GM12878 (cell line): ENCODE results near the gene MYL3. TPM values are rescaled to one million over a fixed set of nuclear protein-coding genes. Genes with fewer than 3 reads are reported as not detected.

Experiments
- ATAC-seq: fragments of 200-7000 bp; cut with Tn5 transposase; 3 replicates; pipeline ENCODE4 v1.9.1; 2020; ENCODE audit warnings: mild to moderate bottlenecking, moderate library complexity
- BruUV-seq: library from RNA; stranded (reverse); fragments of 400-500 nt; replicated peaks from 2 replicates; lab custom pipeline; 2021; lab: Mats Ljungman, UMichigan
- CTCF ChIA-PET: fragments of 300-600 bp; sonication (Branson Sonifier 250); formaldehyde crosslinking; extraction: SDS; loops from one replicate; lab custom pipeline; 2021; ENCODE audit warnings: inconsistent platforms; lab: Yijun Ruan, JAX
- POLR2A ChIA-PET: fragments of 350-600 bp; formaldehyde crosslinking; extraction: SDS; loops from one replicate; lab custom pipeline; 2021; ENCODE audit warnings: inconsistent platforms; lab: Charles Lee
- RAD21 ChIA-PET: fragments of 300-600 bp; sonication (Branson Sonifier 250); formaldehyde crosslinking; loops from one replicate; lab custom pipeline; 2023; ENCODE audit warnings: antibody characterized with exemption; ENCODE audit not compliant: unreplicated experiment; lab: Charles Lee
- SMC1A ChIA-PET: fragments of 300-600 bp; sonication (Branson Sonifier 250); formaldehyde crosslinking; loops from one replicate; lab custom pipeline; 2023; ENCODE audit not compliant: unreplicated experiment, uncharacterized antibody; lab: Charles Lee
- DNase-seq: peaks from one replicate; pipeline ENCODE4 v3.0.0-alpha.2; 2011; ENCODE audit warnings: low read depth, low spot score
- FAIRE-seq: peaks from 3 replicates; lab custom pipeline; 2011; peaks lifted over from hg19 to GRCh38; lab: Jason Lieb, UNC
- H2AFZ ChIP-seq: 2 replicates; pipeline ENCODE4 v1.6.0; 2011; ENCODE audit warnings: low read depth, low read length, control low read depth; ENCODE audit not compliant: control insufficient read depth
- H3K27ac ChIP-seq: 2 replicates; pipeline ENCODE4 v1.5.1; 2011; ENCODE audit warnings: control low read depth; ENCODE audit not compliant: control insufficient read depth, insufficient read depth
- H3K27me3 ChIP-seq, 2 experiments: replicated peaks in 1 of 2; 2 replicates each; pipeline versions ENCODE4 v1.6.0 to v1.6.1; 2011; ENCODE audit warnings: low read length in 1 of 2; ENCODE audit not compliant: control insufficient read depth in 2 of 2, insufficient read depth in 2 of 2
- H3K36me3 ChIP-seq, 2 experiments: 2 replicates each; pipeline ENCODE4 v1.5.1; 2011; ENCODE audit warnings: low read length in 1 of 2; ENCODE audit not compliant: control insufficient read depth in 2 of 2, insufficient read depth in 2 of 2
- H3K4me1 ChIP-seq: 2 replicates; pipeline ENCODE4 v1.6.1; 2011; ENCODE audit warnings: mild to moderate bottlenecking, low read length, moderate library complexity, mixed read lengths; ENCODE audit not compliant: control insufficient read depth, insufficient read depth
- H3K4me2 ChIP-seq: 2 replicates; pipeline ENCODE4 v1.6.0; 2011; ENCODE audit warnings: control low read depth; ENCODE audit not compliant: control insufficient read depth, insufficient read depth
- H3K4me3 ChIP-seq: fragments of 200-600 bp; sonication (generic); 2 replicates; pipeline ENCODE4 v1.5.1; 2016
- H3K79me2 ChIP-seq: 2 replicates; pipeline ENCODE4 v1.6.0; 2011; ENCODE audit warnings: low read length; ENCODE audit not compliant: control insufficient read depth, insufficient read depth
- H3K9ac ChIP-seq: 2 replicates; pipeline ENCODE4 v1.8.0; 2011; ENCODE audit warnings: low read length, control low read depth, mixed read lengths; ENCODE audit not compliant: control insufficient read depth, insufficient read depth
- H3K9me3 ChIP-seq: replicated peaks from 3 replicates; pipeline ENCODE4 v1.5.1; 2011; ENCODE audit warnings: mild to moderate bottlenecking, low read length; ENCODE audit not compliant: control insufficient read depth, insufficient read depth
- H4K20me1 ChIP-seq: 2 replicates; pipeline ENCODE4 v1.6.0; 2011; ENCODE audit not compliant: control insufficient read depth, insufficient read depth
- BMI1 ChIP-seq: fragments of 450-650 bp; IDR thresholded peaks from 2 replicates; pipeline ENCODE4 v1.6.1; 2016; ENCODE audit warnings: mild to moderate bottlenecking, moderate library complexity, borderline replicate concordance
- CBFB ChIP-seq: IDR thresholded peaks from 2 replicates; pipeline ENCODE4 v1.6.1; 2016; ENCODE audit warnings: antibody characterized with exemption, low read depth
- CBX5 ChIP-seq: sonication (generic); IDR thresholded peaks from 2 replicates; pipeline ENCODE4 v1.6.1; 2016; ENCODE audit warnings: low read depth, moderate library complexity, mild to moderate bottlenecking, inconsistent platforms
- KAT2A ChIP-seq: conservative IDR thresholded peaks from 2 replicates; pipeline ENCODE4 v1.6.1; 2011; ENCODE audit warnings: low read depth, low read length; ENCODE audit not compliant: control insufficient read depth
- NR2C1 ChIP-seq: fragments of 450-650 bp; IDR thresholded peaks from 2 replicates; pipeline ENCODE4 v1.6.1; 2017; ENCODE audit warnings: antibody characterized with exemption, mild to moderate bottlenecking, moderate library complexity
- POLR2AphosphoS5 ChIP-seq: IDR thresholded peaks from 2 replicates; pipeline ENCODE4 v1.6.1; 2011; ENCODE audit warnings: mild to moderate bottlenecking, low read length, inconsistent platforms
- SP1 ChIP-seq: IDR thresholded peaks from one replicate; pipeline ENCODE4 v1.6.1; 2011; ENCODE audit warnings: low read depth, low read length
- STAT1 ChIP-seq: fragments of 450-650 bp; conservative IDR thresholded peaks from 2 replicates; pipeline ENCODE4 v1.6.1; 2014; ENCODE audit warnings: antibody characterized with exemption, mild to moderate bottlenecking
- WRNIP1 ChIP-seq: IDR thresholded peaks from 2 replicates; pipeline ENCODE4 v1.6.1; 2011; ENCODE audit warnings: low read depth, low read length, improper control_type of control experiment, borderline replicate concordance
- YY1 ChIP-seq: IDR thresholded peaks from 2 replicates; pipeline ENCODE4 v1.6.1; 2011; ENCODE audit warnings: low read depth, mild to moderate bottlenecking, low read length
- ZNF207 ChIP-seq: fragments of 450-650 bp; IDR thresholded peaks from 2 replicates; pipeline ENCODE4 v1.6.1; 2014; ENCODE audit warnings: antibody characterized with exemption, mild to moderate bottlenecking, borderline replicate concordance
- WGBS: methylation state at CpG from one replicate; pipeline ENCODE4 v1.1.6; 2016; ENCODE audit warnings: low lambda C conversion rate; ENCODE audit not compliant: insufficient replicate concordance, insufficient coverage; ENCODE audit errors: missing lambda C conversion rate; 5-methylcytosine and 5-hydroxymethylcytosine counted together
- in situ Hi-C: fragments of 300-500 bp; cut with MboI; formaldehyde crosslinking; loops from 9 replicates; pipeline ENCODE4 v1.14.3; 2018; ENCODE audit warnings: mixed read lengths
- intact Hi-C: fragments of 100-400 bp; cut with micrococcal nuclease; formaldehyde crosslinking; loops from one replicate; pipeline ENCODE4 v1.14.2; 2022; ENCODE audit not compliant: unreplicated experiment
- polyA plus RNA-seq, 11 experiments: library from polyadenylated mRNA; depleted of rRNA in 4 of 11; unstranded in 6 of 11; stranded (reverse) in 5 of 11; fragments of >200 nt; fragmentation: Nextera tagmentation in 4 of 11; fragmentation: Illumina TruSeq in 1 of 11; extraction: Ambion mirVana in 4 of 11; extraction: Trizol in 1 of 11; gene quantifications; 1 replicate in 1 of 11; 2 replicates in 10 of 11; pipeline versions ENCODE4 v1.2.1 to v1.2.3, GENCODE V29; 2011 to 2016; ENCODE audit warnings: inconsistent platforms in 2 of 11, missing spikeins in 2 of 11, low read depth in 1 of 11
- total RNA-seq, 4 experiments: library from RNA; depleted of rRNA in 3 of 4; stranded (reverse); fragments of >200 nt in 3 of 4; fragmentation: Illumina TruSeq in 1 of 4; extraction: Trizol in 1 of 4; gene quantifications; 2 replicates each; pipeline versions ENCODE4 v1.2.1 to v1.2.3, GENCODE V29; 2013 to 2021
- TF ChIP-seq, protein P1 (sequence below): fragments of 150-350 bp; IDR thresholded peaks from 2 replicates; pipeline ENCODE4 v1.6.1; 2014; ENCODE audit warnings: mild to moderate bottlenecking, low read depth, low read length
- TF ChIP-seq, protein P2 (sequence below): IDR thresholded peaks from 2 replicates; pipeline ENCODE4 v1.6.1; 2011; ENCODE audit warnings: borderline replicate concordance, low read depth, mild to moderate bottlenecking, moderate library complexity, low read length; ENCODE audit not compliant: insufficient read depth, poor library complexity, severe bottlenecking
- TF ChIP-seq, protein P3 (sequence below): fragments of 450-650 bp; IDR thresholded peaks from 2 replicates; pipeline ENCODE4 v1.6.1; 2016; ENCODE audit warnings: mild to moderate bottlenecking
- TF ChIP-seq, protein P4 (sequence below): fragments of 450-650 bp; IDR thresholded peaks from 2 replicates; pipeline ENCODE4 v1.6.1; 2016; ENCODE audit warnings: mild to moderate bottlenecking, moderate library complexity, borderline replicate concordance

MYL3 gene
- total and polyA plus RNA-seq, 10 of the 15 experiments (the other 5 are each of a cell fraction or from before 2014, with no cell fraction given): 0.40 TPM; not detected in 9

DNA sequence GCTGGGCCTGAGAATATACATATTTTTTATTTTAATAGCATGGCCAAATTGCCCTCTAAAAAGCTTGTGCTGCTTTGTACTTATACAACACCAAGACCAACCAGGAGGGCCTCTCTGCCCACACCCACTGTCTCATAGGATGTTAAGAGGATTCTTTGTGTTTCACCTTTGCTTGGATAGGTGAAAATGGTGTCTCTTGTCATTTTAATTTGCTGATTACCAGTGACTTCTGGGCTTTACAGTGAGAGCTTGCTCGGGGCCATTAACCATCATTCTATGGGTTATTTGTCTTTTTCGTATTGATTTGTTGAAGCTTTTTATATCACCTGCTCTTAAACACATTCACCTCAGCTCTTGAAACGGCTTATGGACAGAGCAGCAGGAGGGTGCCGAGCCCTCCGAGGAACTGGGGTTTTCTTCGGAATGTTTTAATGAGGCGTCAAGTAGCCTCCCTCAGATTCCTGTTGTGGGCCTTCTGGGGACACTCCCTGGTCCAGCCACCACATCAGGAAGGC lies 24.8 kb upstream of the MYL3 start:
- POLR2A ChIA-PET: no interaction called here
- 23% methylated on average over 6 of the region's 7 CpGs for WGBS
- TF ChIP-seq POLR2AphosphoS5: no peak
- TF ChIP-seq KAT2A: no peak
- TF ChIP-seq, protein P1, sequence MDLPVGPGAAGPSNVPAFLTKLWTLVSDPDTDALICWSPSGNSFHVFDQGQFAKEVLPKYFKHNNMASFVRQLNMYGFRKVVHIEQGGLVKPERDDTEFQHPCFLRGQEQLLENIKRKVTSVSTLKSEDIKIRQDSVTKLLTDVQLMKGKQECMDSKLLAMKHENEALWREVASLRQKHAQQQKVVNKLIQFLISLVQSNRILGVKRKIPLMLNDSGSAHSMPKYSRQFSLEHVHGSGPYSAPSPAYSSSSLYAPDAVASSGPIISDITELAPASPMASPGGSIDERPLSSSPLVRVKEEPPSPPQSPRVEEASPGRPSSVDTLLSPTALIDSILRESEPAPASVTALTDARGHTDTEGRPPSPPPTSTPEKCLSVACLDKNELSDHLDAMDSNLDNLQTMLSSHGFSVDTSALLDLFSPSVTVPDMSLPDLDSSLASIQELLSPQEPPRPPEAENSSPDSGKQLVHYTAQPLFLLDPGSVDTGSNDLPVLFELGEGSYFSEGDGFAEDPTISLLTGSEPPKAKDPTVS: no peak
- TF ChIP-seq ZNF207: no peak
- no peak for TF ChIP-seq SP1
- TF ChIP-seq CBX5: no peak
- TF ChIP-seq YY1: no peak
- no peak for TF ChIP-seq CBFB
- no peak for TF ChIP-seq WRNIP1
- no peak for TF ChIP-seq NR2C1
- TF ChIP-seq, protein P2, sequence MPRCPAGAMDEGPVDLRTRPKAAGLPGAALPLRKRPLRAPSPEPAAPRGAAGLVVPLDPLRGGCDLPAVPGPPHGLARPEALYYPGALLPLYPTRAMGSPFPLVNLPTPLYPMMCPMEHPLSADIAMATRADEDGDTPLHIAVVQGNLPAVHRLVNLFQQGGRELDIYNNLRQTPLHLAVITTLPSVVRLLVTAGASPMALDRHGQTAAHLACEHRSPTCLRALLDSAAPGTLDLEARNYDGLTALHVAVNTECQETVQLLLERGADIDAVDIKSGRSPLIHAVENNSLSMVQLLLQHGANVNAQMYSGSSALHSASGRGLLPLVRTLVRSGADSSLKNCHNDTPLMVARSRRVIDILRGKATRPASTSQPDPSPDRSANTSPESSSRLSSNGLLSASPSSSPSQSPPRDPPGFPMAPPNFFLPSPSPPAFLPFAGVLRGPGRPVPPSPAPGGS: no peak
- TF ChIP-seq, protein P3, sequence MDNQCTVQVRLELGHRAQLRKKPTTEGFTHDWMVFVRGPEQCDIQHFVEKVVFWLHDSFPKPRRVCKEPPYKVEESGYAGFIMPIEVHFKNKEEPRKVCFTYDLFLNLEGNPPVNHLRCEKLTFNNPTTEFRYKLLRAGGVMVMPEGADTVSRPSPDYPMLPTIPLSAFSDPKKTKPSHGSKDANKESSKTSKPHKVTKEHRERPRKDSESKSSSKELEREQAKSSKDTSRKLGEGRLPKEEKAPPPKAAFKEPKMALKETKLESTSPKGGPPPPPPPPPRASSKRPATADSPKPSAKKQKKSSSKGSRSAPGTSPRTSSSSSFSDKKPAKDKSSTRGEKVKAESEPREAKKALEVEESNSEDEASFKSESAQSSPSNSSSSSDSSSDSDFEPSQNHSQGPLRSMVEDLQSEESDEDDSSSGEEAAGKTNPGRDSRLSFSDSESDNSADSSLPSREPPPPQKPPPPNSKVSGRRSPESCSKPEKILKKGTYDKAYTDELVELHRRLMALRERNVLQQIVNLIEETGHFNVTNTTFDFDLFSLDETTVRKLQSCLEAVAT: no peak
- TF ChIP-seq STAT1: no peak
- TF ChIP-seq, protein P4, sequence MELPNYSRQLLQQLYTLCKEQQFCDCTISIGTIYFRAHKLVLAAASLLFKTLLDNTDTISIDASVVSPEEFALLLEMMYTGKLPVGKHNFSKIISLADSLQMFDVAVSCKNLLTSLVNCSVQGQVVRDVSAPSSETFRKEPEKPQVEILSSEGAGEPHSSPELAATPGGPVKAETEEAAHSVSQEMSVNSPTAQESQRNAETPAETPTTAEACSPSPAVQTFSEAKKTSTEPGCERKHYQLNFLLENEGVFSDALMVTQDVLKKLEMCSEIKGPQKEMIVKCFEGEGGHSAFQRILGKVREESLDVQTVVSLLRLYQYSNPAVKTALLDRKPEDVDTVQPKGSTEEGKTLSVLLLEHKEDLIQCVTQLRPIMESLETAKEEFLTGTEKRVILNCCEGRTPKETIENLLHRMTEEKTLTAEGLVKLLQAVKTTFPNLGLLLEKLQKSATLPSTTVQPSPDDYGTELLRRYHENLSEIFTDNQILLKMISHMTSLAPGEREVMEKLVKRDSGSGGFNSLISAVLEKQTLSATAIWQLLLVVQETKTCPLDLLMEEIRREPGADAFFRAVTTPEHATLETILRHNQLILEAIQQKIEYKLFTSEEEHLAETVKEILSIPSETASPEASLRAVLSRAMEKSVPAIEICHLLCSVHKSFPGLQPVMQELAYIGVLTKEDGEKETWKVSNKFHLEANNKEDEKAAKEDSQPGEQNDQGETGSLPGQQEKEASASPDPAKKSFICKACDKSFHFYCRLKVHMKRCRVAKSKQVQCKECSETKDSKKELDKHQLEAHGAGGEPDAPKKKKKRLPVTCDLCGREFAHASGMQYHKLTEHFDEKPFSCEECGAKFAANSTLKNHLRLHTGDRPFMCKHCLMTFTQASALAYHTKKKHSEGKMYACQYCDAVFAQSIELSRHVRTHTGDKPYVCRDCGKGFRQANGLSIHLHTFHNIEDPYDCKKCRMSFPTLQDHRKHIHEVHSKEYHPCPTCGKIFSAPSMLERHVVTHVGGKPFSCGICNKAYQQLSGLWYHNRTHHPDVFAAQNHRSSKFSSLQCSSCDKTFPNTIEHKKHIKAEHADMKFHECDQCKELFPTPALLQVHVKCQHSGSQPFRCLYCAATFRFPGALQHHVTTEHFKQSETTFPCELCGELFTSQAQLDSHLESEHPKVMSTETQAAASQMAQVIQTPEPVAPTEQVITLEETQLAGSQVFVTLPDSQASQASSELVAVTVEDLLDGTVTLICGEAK: no peak
- no peak for TF ChIP-seq BMI1

More for the DNA sequence above, 24.8 kb upstream of the MYL3 start:
- ChIA-PET RAD21 (no interaction called here), CTCF (interaction anchor here (0.9 to 1.1 kb wide), 2 partner anchors 21 to 22 kb away, joined by 3 to 5 read pairs; no protein-coding TSS in a partner anchor), SMC1A (no interaction called here)
- in situ Hi-C loops: no loop called here
- Histone ChIP-seq H3K9me3 (no peaks in the 10 kb centered on the region), H3K79me2 (no peaks in the 10 kb centered on the region), H3K27me3 (peaks cover 10 to 18% of the 10 kb centered on the region in 2 experiments), H2AFZ (no peak overlapping the region), H3K36me3 (no peaks in the 10 kb centered on the region), H3K4me3 (no peak overlapping the region), H3K4me2 (no peak overlapping the region), H3K4me1 (no peaks in the 10 kb centered on the region), H3K9ac (no peak overlapping the region), H3K27ac (no peak overlapping the region), H4K20me1 (peaks cover 3% of the 10 kb centered on the region; the same call in 1 of the 2 replicates)
- intact Hi-C loops: no loop called here
- DNase-seq: no peak
- no TSS peak for BruUV-seq
- no peak for FAIRE-seq
- no peak for ATAC-seq
